ENCODE data around the gene ZMYND10. TPM values are rescaled to one million over a fixed set of nuclear protein-coding genes. Genes with fewer than 3 reads are reported as not detected.

The ZMYND10 gene
- total and polyA plus RNA-seq, 9 of the 15 experiments (the other 6 are each of a cell fraction or from before 2014, with no cell fraction given), result 0.20 to 2.8 (median 0.70) TPM

- TF ChIP-seq, protein P1, sequence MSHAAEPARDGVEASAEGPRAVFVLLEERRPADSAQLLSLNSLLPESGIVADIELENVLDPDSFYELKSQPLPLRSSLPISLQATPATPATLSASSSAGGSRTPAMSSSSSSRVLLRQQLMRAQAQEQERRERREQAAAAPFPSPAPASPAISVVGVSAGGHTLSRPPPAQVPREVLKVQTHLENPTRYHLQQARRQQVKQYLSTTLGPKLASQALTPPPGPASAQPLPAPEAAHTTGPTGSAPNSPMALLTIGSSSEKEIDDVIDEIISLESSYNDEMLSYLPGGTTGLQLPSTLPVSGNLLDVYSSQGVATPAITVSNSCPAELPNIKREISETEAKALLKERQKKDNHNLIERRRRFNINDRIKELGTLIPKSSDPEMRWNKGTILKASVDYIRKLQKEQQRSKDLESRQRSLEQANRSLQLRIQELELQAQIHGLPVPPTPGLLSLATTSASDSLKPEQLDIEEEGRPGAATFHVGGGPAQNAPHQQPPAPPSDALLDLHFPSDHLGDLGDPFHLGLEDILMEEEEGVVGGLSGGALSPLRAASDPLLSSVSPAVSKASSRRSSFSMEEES (CRISPR knock-in tag; IDR thresholded peaks at IDR 0.05), result no peak
- TF ChIP-seq SIN3A (IDR thresholded peaks at IDR 0.05; ENCODE audit: borderline replicate concordance in 2 of 2, control insufficient read depth in 1 of 2, low read depth in 2 of 2, low read length in 2 of 2), result peak in 1 of 2 experiments; percentile 85; a peak in 3 of 4 replicates
- peak; percentile 91 for TF ChIP-seq ZNF740 (CRISPR knock-in tag; IDR thresholded peaks at IDR 0.05)
- peak in 1 of 2 experiments; percentile 92; a peak in 2 of 4 replicates for TF ChIP-seq ZNF740 (tag; IDR thresholded peaks at IDR 0.05)
- TF ChIP-seq GATA2 (CRISPR knock-in tag; IDR thresholded peaks at IDR 0.05), result no peak
- TF ChIP-seq TCF7L2 (IDR thresholded peaks at IDR 0.05; ENCODE audit: low read depth, low read length), result peak; percentile 90
- TF ChIP-seq, protein P2, sequence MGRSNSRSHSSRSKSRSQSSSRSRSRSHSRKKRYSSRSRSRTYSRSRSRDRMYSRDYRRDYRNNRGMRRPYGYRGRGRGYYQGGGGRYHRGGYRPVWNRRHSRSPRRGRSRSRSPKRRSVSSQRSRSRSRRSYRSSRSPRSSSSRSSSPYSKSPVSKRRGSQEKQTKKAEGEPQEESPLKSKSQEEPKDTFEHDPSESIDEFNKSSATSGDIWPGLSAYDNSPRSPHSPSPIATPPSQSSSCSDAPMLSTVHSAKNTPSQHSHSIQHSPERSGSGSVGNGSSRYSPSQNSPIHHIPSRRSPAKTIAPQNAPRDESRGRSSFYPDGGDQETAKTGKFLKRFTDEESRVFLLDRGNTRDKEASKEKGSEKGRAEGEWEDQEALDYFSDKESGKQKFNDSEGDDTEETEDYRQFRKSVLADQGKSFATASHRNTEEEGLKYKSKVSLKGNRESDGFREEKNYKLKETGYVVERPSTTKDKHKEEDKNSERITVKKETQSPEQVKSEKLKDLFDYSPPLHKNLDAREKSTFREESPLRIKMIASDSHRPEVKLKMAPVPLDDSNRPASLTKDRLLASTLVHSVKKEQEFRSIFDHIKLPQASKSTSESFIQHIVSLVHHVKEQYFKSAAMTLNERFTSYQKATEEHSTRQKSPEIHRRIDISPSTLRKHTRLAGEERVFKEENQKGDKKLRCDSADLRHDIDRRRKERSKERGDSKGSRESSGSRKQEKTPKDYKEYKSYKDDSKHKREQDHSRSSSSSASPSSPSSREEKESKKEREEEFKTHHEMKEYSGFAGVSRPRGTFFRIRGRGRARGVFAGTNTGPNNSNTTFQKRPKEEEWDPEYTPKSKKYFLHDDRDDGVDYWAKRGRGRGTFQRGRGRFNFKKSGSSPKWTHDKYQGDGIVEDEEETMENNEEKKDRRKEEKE (IDR thresholded peaks at IDR 0.05; ENCODE audit: borderline replicate concordance in 1 of 2, control insufficient read depth in 1 of 2, low read depth in 2 of 2, low read length in 1 of 2), result peak in 1 of 2 experiments; percentile 96; a peak in 2 of 4 replicates
- TF ChIP-seq MXI1 (IDR thresholded peaks at IDR 0.05; ENCODE audit: low read depth, low read length), result 0 out of 2 replicates have a peak, but pooled peaks have one; percentile 7
- TF ChIP-seq, protein P3, sequence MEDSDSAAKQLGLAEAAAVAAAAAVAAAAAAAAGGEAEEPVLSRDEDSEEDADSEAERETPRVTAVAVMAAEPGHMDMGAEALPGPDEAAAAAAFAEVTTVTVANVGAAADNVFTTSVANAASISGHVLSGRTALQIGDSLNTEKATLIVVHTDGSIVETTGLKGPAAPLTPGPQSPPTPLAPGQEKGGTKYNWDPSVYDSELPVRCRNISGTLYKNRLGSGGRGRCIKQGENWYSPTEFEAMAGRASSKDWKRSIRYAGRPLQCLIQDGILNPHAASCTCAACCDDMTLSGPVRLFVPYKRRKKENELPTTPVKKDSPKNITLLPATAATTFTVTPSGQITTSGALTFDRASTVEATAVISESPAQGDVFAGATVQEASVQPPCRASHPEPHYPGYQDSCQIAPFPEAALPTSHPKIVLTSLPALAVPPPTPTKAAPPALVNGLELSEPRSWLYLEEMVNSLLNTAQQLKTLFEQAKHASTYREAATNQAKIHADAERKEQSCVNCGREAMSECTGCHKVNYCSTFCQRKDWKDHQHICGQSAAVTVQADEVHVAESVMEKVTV (CRISPR knock-in tag; IDR thresholded peaks at IDR 0.05), result no peak
- TF ChIP-seq MAFF (IDR thresholded peaks at IDR 0.05; ENCODE audit: low read length), result peak; percentile 29; the same call in 1 of the 2 replicates
- TF ChIP-seq NONO (IDR thresholded peaks at IDR 0.05; ENCODE audit: low read depth in 2 of 2, low read length in 1 of 2), result peak in 1 of 2 experiments; percentile 99; a peak in 2 of 4 replicates
- peak; percentile 100 for TF ChIP-seq FOXM1 (IDR thresholded peaks at IDR 0.05; ENCODE audit: low read depth)
- TF ChIP-seq FOXM1 (CRISPR knock-in tag; IDR thresholded peaks at IDR 0.05; ENCODE audit: low read depth), result no peak
- no peak for TF ChIP-seq KAT7 (CRISPR knock-in tag; IDR thresholded peaks at IDR 0.05; ENCODE audit: borderline replicate concordance)
- peak; percentile 11; the same call in 1 of the 2 replicates for TF ChIP-seq ZBTB7A (IDR thresholded peaks at IDR 0.05; ENCODE audit: borderline replicate concordance, control insufficient read depth, low read depth, low read length)
- TF ChIP-seq ZFX (CRISPR knock-in tag; IDR thresholded peaks at IDR 0.05), result peak; percentile 70; the same call in 1 of the 2 replicates
- no peak for TF ChIP-seq ZC3H4 (CRISPR knock-in tag; IDR thresholded peaks at IDR 0.05; ENCODE audit: borderline replicate concordance)
- peak; percentile 85 for TF ChIP-seq ASH1L (IDR thresholded peaks at IDR 0.05; ENCODE audit: borderline replicate concordance, low read depth, partially characterized antibody)
Measured at GRCh38 chr3:50321336-50322114, 24.0 kb downstream of the ZMYND10 start (continued).

Data from K562 (cell line).